DOHH2 (cell line): ENCODE measurements around the gene TIMM23.

Experiments used
- H3F3A ChIP-seq: fragments of 200-600 bp; sonication (generic), shearing (Covaris generic); 2 replicates; pipeline ENCODE4 v1.6.0; 2016; ENCODE audit warnings: antibody characterized with exemption, mild to moderate bottlenecking; ENCODE audit not compliant: control insufficient read depth, insufficient read depth
- H3K27ac ChIP-seq: fragments of 200-600 bp; sonication (generic); 2 replicates; pipeline ENCODE4 v1.5.1; 2014; ENCODE audit warnings: low read depth, mild to moderate bottlenecking, low read length, moderate library complexity
- H3K27me3 ChIP-seq: fragments of 200-600 bp; sonication (generic); 2 replicates; pipeline ENCODE4 v1.6.1; 2014; ENCODE audit warnings: mild to moderate bottlenecking, low read length, mixed read lengths; ENCODE audit not compliant: control insufficient read depth
- H3K36me3 ChIP-seq: fragments of 200-600 bp; sonication (generic); 2 replicates; pipeline ENCODE4 v1.6.1; 2014; ENCODE audit warnings: mild to moderate bottlenecking, low read length, moderate library complexity, mixed read lengths; ENCODE audit not compliant: control insufficient read depth
- H3K4me1 ChIP-seq: fragments of 200-600 bp; sonication (generic); 2 replicates; pipeline ENCODE4 v1.6.1; 2014; ENCODE audit warnings: mild to moderate bottlenecking, low read length, mixed read lengths; ENCODE audit not compliant: control insufficient read depth
- H3K4me2 ChIP-seq: fragments of 200-600 bp; sonication (generic); 2 replicates; pipeline ENCODE4 v1.6.0; 2014; ENCODE audit warnings: mild to moderate bottlenecking, low read length, moderate library complexity
- H3K4me3 ChIP-seq: fragments of 200-600 bp; sonication (generic); 2 replicates; pipeline ENCODE4 v1.5.1; 2014; ENCODE audit warnings: mild to moderate bottlenecking, low read length, mixed read lengths
- H3K79me2 ChIP-seq: fragments of 200-600 bp; sonication (generic); 2 replicates; pipeline ENCODE4 v1.6.1; 2014; ENCODE audit warnings: mild to moderate bottlenecking, low read length, mixed read lengths; ENCODE audit not compliant: control insufficient read depth
- H3K9me2 ChIP-seq: fragments of 200-600 bp; sonication (generic); replicated peaks from 2 replicates; pipeline ENCODE4 v1.6.1; 2014; ENCODE audit warnings: mild to moderate bottlenecking, low read length, mixed read lengths; ENCODE audit not compliant: control insufficient read depth
- H3K9me3 ChIP-seq: fragments of 200-600 bp; sonication (generic); 2 replicates; pipeline ENCODE4 v1.6.1; 2014; ENCODE audit warnings: antibody characterized with exemption, low read length, mixed read lengths; ENCODE audit not compliant: control insufficient read depth, insufficient read depth
- H4K20me1 ChIP-seq: fragments of 200-600 bp; sonication (generic); 2 replicates; pipeline ENCODE4 v1.6.0; 2014; ENCODE audit warnings: low read depth, mild to moderate bottlenecking, antibody characterized with exemption, low read length, moderate library complexity; ENCODE audit not compliant: control insufficient read depth, insufficient read depth
- EZH2phosphoT487 ChIP-seq: fragments of 200-600 bp; sonication (generic); IDR thresholded peaks from 2 replicates; pipeline ENCODE4 v1.6.1; 2017; ENCODE audit warnings: borderline replicate concordance, mild to moderate bottlenecking, antibody characterized with exemption, low read length, moderate library complexity, mixed read lengths
- TF ChIP-seq, protein P1 (sequence below): fragments of 200-600 bp; sonication (generic); IDR thresholded peaks from one replicate; pipeline ENCODE4 v1.5.1; 2014; ENCODE audit warnings: antibody characterized with exemption, mild to moderate bottlenecking, low read depth, low read length; ENCODE audit not compliant: poor library complexity, severe bottlenecking

The TIMM23 gene

DNA sequence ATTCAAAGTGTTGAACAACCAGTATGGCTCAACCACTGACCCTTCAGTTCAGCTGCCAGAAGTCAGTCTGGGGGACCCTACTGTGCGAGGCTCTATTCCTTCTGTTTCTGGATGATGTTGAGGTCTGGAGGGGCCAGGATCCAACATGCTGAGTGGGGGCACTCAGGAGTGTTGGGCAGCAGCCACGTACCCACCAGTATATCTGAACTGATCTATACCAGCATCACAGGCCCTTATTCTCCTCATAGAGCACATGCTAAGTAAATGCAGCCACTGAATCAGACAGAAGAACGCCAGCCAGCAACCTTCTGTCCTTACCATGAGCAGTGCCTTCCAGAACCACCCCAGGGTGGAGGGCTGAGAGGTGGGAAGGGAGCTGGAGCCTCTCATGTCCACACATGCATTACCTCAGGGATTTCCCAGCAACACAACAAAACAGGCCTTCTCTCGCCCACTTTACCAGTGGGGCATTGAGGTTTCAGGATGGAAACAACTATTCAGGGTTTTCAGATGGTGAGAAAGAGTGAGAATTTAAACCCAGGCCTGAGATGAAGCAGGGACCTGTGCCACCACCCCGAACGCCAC lies 80.6 kb downstream of the TIMM23 start:
- H3K9me3 ChIP-seq: no peaks in the 10 kb centered on the region
- no peaks in the 10 kb centered on the region for H3K9me2 ChIP-seq
- H3K4me2 ChIP-seq: no peak overlapping the region
- no peaks in the 10 kb centered on the region for H3F3A ChIP-seq
- no peaks in the 10 kb centered on the region for H3K4me1 ChIP-seq
- no peak for TF ChIP-seq EZH2phosphoT487
- TF ChIP-seq, protein P1, sequence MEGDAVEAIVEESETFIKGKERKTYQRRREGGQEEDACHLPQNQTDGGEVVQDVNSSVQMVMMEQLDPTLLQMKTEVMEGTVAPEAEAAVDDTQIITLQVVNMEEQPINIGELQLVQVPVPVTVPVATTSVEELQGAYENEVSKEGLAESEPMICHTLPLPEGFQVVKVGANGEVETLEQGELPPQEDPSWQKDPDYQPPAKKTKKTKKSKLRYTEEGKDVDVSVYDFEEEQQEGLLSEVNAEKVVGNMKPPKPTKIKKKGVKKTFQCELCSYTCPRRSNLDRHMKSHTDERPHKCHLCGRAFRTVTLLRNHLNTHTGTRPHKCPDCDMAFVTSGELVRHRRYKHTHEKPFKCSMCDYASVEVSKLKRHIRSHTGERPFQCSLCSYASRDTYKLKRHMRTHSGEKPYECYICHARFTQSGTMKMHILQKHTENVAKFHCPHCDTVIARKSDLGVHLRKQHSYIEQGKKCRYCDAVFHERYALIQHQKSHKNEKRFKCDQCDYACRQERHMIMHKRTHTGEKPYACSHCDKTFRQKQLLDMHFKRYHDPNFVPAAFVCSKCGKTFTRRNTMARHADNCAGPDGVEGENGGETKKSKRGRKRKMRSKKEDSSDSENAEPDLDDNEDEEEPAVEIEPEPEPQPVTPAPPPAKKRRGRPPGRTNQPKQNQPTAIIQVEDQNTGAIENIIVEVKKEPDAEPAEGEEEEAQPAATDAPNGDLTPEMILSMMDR: no peak
- no peaks in the 10 kb centered on the region for H3K36me3 ChIP-seq
- no peaks in the 10 kb centered on the region for H4K20me1 ChIP-seq
- H3K79me2 ChIP-seq: no peaks in the 10 kb centered on the region
- no peak overlapping the region for H3K4me3 ChIP-seq
- peaks cover 3% of the 10 kb centered on the region; the same call in 1 of the 2 replicates for H3K27me3 ChIP-seq
- no peak overlapping the region for H3K27ac ChIP-seq
